SK-N-SH (cell line): Measurements from ENCODE around the gene CPOX. TPM values are rescaled to one million over a fixed set of nuclear protein-coding genes. Genes with fewer than 3 reads are reported as not detected.

Experiments
- CTCF ChIA-PET: fragments of 300-600, 350-600 bp; formaldehyde crosslinking; extraction: SDS; loops from one replicate; lab custom pipeline; 2021; lab: Yijun Ruan, JAX
- POLR2A ChIA-PET: fragments of 350-600 bp; sonication (Branson Sonifier 250); formaldehyde crosslinking; extraction: SDS; loops from one replicate; lab custom pipeline; 2020; ENCODE audit warnings: antibody characterized with exemption, inconsistent platforms; lab: Yijun Ruan, JAX
- DNase-seq: peaks from one replicate; pipeline ENCODE4 v3.0.0; 2012
- H2AFZ ChIP-seq: fragments of 200-600 bp; sonication (generic); 2 replicates; pipeline ENCODE4 v1.8.1; 2016; ENCODE audit warnings: antibody characterized with exemption, mild to moderate bottlenecking, low read depth
- H3F3A ChIP-seq: fragments of 200-600 bp; sonication (generic); replicated peaks from 2 replicates; pipeline ENCODE3; 2016; ENCODE audit warnings: antibody characterized with exemption, mild to moderate bottlenecking; ENCODE audit not compliant: insufficient read depth
- H3K27ac ChIP-seq, 2 experiments: fragments of 200-500 bp in 1 of 2; fragments of 200-600 bp in 1 of 2; sonication (Bioruptor generic) in 1 of 2; sonication (generic), shearing (Covaris generic) in 1 of 2; 2 replicates each; pipeline versions ENCODE4 v1.5.1 to v1.6.1; 2014 to 2016; ENCODE audit warnings: low read depth in 2 of 2, inconsistent platforms in 1 of 2, low read length in 1 of 2, mild to moderate bottlenecking in 1 of 2, mixed read lengths in 1 of 2
- H3K27me3 ChIP-seq: fragments of 200-600 bp; sonication (generic), shearing (Covaris generic); 2 replicates; pipeline ENCODE4 v1.6.1; 2016; ENCODE audit warnings: mixed run types; ENCODE audit not compliant: insufficient read depth
- H3K36me3 ChIP-seq, 2 experiments: fragments of 200-500 bp in 1 of 2; fragments of 200-600 bp in 1 of 2; sonication (Bioruptor generic) in 1 of 2; sonication (generic) in 1 of 2; replicated peaks in 1 of 2; 2 replicates each; pipeline versions ENCODE3 to v1.5.1; 2014 to 2016; ENCODE audit warnings: low read length in 1 of 2, mild to moderate bottlenecking in 1 of 2; ENCODE audit not compliant: insufficient read depth in 2 of 2, control insufficient read depth in 1 of 2
- H3K4me1 ChIP-seq, 2 experiments: fragments of 200-500 bp in 1 of 2; fragments of 200-600 bp in 1 of 2; sonication (Bioruptor generic) in 1 of 2; sonication (generic), shearing (Covaris generic) in 1 of 2; 2 replicates each; pipeline versions ENCODE4 v1.5.1 to v1.6.1; 2014 to 2016; ENCODE audit warnings: low read depth in 1 of 2, low read length in 1 of 2, mixed run types in 1 of 2; ENCODE audit not compliant: insufficient read depth in 2 of 2, control insufficient read depth in 1 of 2
- H3K4me2 ChIP-seq: fragments of 200-600 bp; sonication (generic), shearing (Covaris generic); 2 replicates; pipeline ENCODE4 v1.6.1; 2017; ENCODE audit warnings: mixed run types
- H3K4me3 ChIP-seq, 2 experiments: fragments of 200-500 bp in 1 of 2; fragments of 200-600 bp in 1 of 2; sonication (Bioruptor generic) in 1 of 2; sonication (generic), shearing (Covaris generic) in 1 of 2; 2 replicates each; pipeline versions ENCODE4 v1.5.1 to v1.8.1; 2014 to 2016; ENCODE audit warnings: low read depth in 2 of 2, inconsistent platforms in 1 of 2, low read length in 1 of 2, mild to moderate bottlenecking in 1 of 2, mixed read lengths in 1 of 2, moderate library complexity in 1 of 2
- H3K79me2 ChIP-seq: fragments of 200-600 bp; sonication (generic); 2 replicates; pipeline ENCODE4 v1.8.1; 2017; ENCODE audit warnings: mild to moderate bottlenecking; ENCODE audit not compliant: insufficient read depth
- H3K9ac ChIP-seq: fragments of 200-600 bp; sonication (generic); 2 replicates; pipeline ENCODE4 v1.6.1; 2017; ENCODE audit warnings: mixed run types
- H3K9me2 ChIP-seq: fragments of 200-600 bp; sonication (generic); 2 replicates; pipeline ENCODE4 v1.6.1; 2017; ENCODE audit warnings: mixed run types
- H3K9me3 ChIP-seq: fragments of 200-600 bp; sonication (generic); 2 replicates; pipeline ENCODE4 v1.6.1; 2017; ENCODE audit warnings: mixed run types, mild to moderate bottlenecking, moderate library complexity
- H4K20me1 ChIP-seq: fragments of 200-600 bp; sonication (generic); 2 replicates; pipeline ENCODE4 v1.6.1; 2017; ENCODE audit warnings: mild to moderate bottlenecking, mixed run types; ENCODE audit not compliant: insufficient read depth
- CHD2 ChIP-seq: fragments of 150-350 bp; IDR thresholded peaks from 2 replicates; pipeline ENCODE4 v1.6.1; 2018; ENCODE audit warnings: low read length; ENCODE audit not compliant: partially characterized antibody
- ELF1 ChIP-seq: IDR thresholded peaks from 2 replicates; pipeline ENCODE4 v1.4.0; 2012
- EP300 ChIP-seq, 2 experiments: IDR thresholded peaks; 2 replicates each; pipeline versions ENCODE4 v1.4.0 to v1.6.1; 2012; ENCODE audit warnings: borderline replicate concordance in 1 of 2, low read depth in 1 of 2, low read length in 1 of 2
- FOXJ3 ChIP-seq: sonication (generic); formaldehyde crosslinking; IDR thresholded peaks from 2 replicates; pipeline ENCODE4 v1.5.1; 2020; ENCODE audit warnings: mild to moderate bottlenecking, missing genetic modification reagents
- GATA2 ChIP-seq: sonication (generic); formaldehyde crosslinking; IDR thresholded peaks from 2 replicates; pipeline ENCODE4 v1.5.0; 2020; ENCODE audit warnings: mild to moderate bottlenecking, missing genetic modification reagents
- JUND ChIP-seq: IDR thresholded peaks from 2 replicates; pipeline ENCODE4 v1.4.0; 2012
- MXI1 ChIP-seq: IDR thresholded peaks from 2 replicates; pipeline ENCODE4 v1.6.1; 2012; ENCODE audit warnings: mild to moderate bottlenecking, low read depth, low read length, improper control_type of control experiment
- POLR2AphosphoS5 ChIP-seq: IDR thresholded peaks from 2 replicates; pipeline ENCODE4 v1.6.1; 2012; ENCODE audit warnings: low read depth, low read length
- TCF12 ChIP-seq: IDR thresholded peaks from 2 replicates; pipeline ENCODE4 v1.4.0; 2012
- TEAD4 ChIP-seq: IDR thresholded peaks from 2 replicates; pipeline ENCODE4 v1.4.0; 2012; ENCODE audit warnings: mild to moderate bottlenecking, borderline replicate concordance; ENCODE audit not compliant: insufficient read depth
- YY1 ChIP-seq: IDR thresholded peaks from 2 replicates; pipeline ENCODE4 v1.4.0; 2012; ENCODE audit warnings: low read depth, mild to moderate bottlenecking
- WGBS: methylation state at CpG from one replicate; pipeline ENCODE4 v1.1.6; 2017; ENCODE audit warnings: low lambda C conversion rate; 5-methylcytosine and 5-hydroxymethylcytosine counted together
- polyA plus RNA-seq, 3 experiments: library from polyadenylated mRNA; depleted of rRNA; stranded (reverse); fragments of >200 nt; gene quantifications; 2 replicates each; pipeline ENCODE4 v1.2.3, GENCODE V29; 2012
- TF ChIP-seq, protein P1 (sequence below): IDR thresholded peaks from 2 replicates; pipeline ENCODE4 v1.4.0; 2012; ENCODE audit warnings: low read depth, borderline replicate concordance
- TF ChIP-seq, protein P2 (sequence below): fragments of 150-350 bp; IDR thresholded peaks from 2 replicates; pipeline ENCODE4 v1.6.1; 2016; ENCODE audit warnings: mild to moderate bottlenecking, low read depth, low read length
- TF ChIP-seq, protein P3 (sequence below): IDR thresholded peaks from 2 replicates; pipeline ENCODE4 v1.4.0; 2012; ENCODE audit warnings: low read depth, borderline replicate concordance

CPOX gene
- polyA plus RNA-seq, 1 of the 3 experiments (the other 2 are of a cell fraction): 36.7 TPM

DNA sequence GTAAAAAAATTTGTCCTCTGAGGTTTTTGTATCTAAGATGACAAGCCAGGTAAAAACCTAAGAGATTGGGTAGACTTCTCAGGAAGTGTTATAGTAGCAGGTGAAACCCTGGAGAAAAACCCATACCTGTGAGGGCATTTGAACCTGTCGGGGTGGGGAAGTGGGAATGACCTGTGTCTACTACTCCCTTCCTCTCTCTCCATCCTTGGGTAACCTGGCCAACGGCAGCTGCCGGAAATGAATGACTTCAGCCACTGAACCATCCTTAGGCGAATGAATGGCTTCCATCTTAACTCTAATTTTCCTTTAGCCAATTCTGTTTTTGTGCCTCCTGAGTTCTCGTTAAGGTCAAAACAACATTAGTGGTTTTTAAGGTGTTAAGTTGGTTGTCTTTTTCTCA, 44.9 kb downstream of the CPOX start:
- Histone ChIP-seq H2AFZ (no peak overlapping the region), H3K9me3 (no peaks in the 10 kb centered on the region), H3F3A (no peaks in the 10 kb centered on the region), H3K4me3 (no peak overlapping the region), H3K9me2 (no peaks in the 10 kb centered on the region), H3K36me3 (no peaks in the 10 kb centered on the region), H3K4me1 (no peaks in the 10 kb centered on the region), H4K20me1 (no peaks in the 10 kb centered on the region), H3K9ac (no peak overlapping the region), H3K27ac (no peak overlapping the region), H3K4me2 (no peak overlapping the region), H3K79me2 (no peaks in the 10 kb centered on the region), H3K27me3 (peaks cover 17% of the 10 kb centered on the region)
- WGBS: 24% methylated on average over 5 of the region's 5 CpGs
- DNase-seq: no peak
- no peak for TF ChIP-seq JUND
- no peak for TF ChIP-seq TCF12
- TF ChIP-seq POLR2AphosphoS5: no peak
- TF ChIP-seq, protein P1, sequence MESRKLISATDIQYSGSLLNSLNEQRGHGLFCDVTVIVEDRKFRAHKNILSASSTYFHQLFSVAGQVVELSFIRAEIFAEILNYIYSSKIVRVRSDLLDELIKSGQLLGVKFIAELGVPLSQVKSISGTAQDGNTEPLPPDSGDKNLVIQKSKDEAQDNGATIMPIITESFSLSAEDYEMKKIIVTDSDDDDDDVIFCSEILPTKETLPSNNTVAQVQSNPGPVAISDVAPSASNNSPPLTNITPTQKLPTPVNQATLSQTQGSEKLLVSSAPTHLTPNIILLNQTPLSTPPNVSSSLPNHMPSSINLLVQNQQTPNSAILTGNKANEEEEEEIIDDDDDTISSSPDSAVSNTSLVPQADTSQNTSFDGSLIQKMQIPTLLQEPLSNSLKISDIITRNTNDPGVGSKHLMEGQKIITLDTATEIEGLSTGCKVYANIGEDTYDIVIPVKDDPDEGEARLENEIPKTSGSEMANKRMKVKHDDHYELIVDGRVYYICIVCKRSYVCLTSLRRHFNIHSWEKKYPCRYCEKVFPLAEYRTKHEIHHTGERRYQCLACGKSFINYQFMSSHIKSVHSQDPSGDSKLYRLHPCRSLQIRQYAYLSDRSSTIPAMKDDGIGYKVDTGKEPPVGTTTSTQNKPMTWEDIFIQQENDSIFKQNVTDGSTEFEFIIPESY: no peak
- TF ChIP-seq CHD2: no peak
- no peak for TF ChIP-seq GATA2 (CRISPR knock-in tag)
- ChIA-PET CTCF (no interaction called here), POLR2A (no interaction called here)

DNA sequence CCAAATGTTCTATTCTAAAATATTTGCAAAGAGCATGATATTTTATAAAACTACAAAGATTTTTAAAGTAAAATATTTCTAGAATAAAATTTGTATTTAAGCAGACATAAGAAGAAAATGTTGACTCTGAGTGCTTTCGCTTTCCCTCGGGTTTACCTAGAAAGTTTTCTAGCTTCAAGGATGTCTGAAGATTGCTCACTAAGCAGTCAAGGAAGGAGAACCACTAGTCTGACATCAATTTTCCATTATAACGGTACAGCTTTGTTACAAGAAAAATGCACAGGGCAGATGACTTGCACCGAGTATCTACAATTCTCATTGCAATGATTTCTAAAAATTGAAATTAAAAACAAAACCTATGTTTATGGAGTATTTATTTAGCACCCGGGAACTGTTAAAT, 47.5 kb downstream of the CPOX start:
- DNase-seq: no peak
- no peak for TF ChIP-seq CHD2
- Histone ChIP-seq H3K9me3 (no peaks in the 10 kb centered on the region), H4K20me1 (no peaks in the 10 kb centered on the region), H3K9ac (no peak overlapping the region), H3K4me2 (no peak overlapping the region), H3K9me2 (no peaks in the 10 kb centered on the region), H3K79me2 (no peaks in the 10 kb centered on the region), H2AFZ (no peak overlapping the region), H3K27me3 (peaks cover 21% of the 10 kb centered on the region), H3K36me3 (no peaks in the 10 kb centered on the region), H3K27ac (no peak overlapping the region), H3K4me3 (no peak overlapping the region), H3K4me1 (no peaks in the 10 kb centered on the region), H3F3A (no peaks in the 10 kb centered on the region)
- POLR2A ChIA-PET: no interaction called here
- WGBS: 30% methylated on average over 5 of the region's 5 CpGs
- CTCF ChIA-PET: interaction anchor here (1.5 kb wide), 1 partner anchor 11 kb away, joined by 3 read pairs; no protein-coding TSS in a partner anchor

DNA sequence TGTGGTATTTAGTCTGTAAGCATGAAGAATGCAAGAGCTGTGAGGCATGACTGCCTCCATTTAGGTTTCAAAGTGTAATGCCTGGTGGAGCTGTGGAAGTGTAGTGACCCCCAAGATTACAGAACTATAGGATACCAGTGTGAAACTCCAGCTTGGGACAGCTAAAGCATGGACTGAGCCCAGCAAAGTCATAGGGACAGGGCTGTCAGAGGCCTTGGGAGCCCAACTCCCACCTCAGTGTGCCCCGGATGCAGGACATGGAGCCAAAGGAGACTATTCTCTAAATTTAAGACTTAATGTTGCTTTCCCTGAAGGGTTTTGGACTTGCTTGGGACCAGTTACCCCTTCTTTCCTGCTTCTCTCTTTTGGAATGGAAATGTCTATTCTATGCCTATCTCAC, 50.8 kb downstream of the CPOX start:
- ChIA-PET POLR2A (no interaction called here), CTCF (no interaction called here)
- Histone ChIP-seq H3K9ac (no peak overlapping the region), H3K27ac (no peak overlapping the region), H3K9me3 (0 out of 2 replicates have a peak, but pooled peaks cover 4% of the 10 kb centered on the region), H3F3A (peaks cover 3% of the 10 kb centered on the region), H3K9me2 (no peaks in the 10 kb centered on the region), H3K4me1 (no peaks in the 10 kb centered on the region), H3K36me3 (no peaks in the 10 kb centered on the region), H4K20me1 (no peaks in the 10 kb centered on the region), H3K4me2 (no peak overlapping the region), H3K4me3 (no peak overlapping the region), H2AFZ (no peak overlapping the region), H3K79me2 (no peaks in the 10 kb centered on the region), H3K27me3 (peaks cover 4% of the 10 kb centered on the region; the same call in 1 of the 2 replicates)
- TF ChIP-seq CHD2 (no peak), MXI1 (no peak), YY1 (no peak), EP300 (IDR thresholded peaks at IDR 0.05; ENCODE audit: borderline replicate concordance in 1 of 2, low read depth in 1 of 2, low read length in 1 of 2) (no peak), JUND (no peak), TCF12 (no peak), ELF1 (no peak), FOXJ3 (CRISPR knock-in tag) (no peak), TEAD4 (no peak), GATA2 (CRISPR knock-in tag) (no peak)
- TF ChIP-seq, protein P2, sequence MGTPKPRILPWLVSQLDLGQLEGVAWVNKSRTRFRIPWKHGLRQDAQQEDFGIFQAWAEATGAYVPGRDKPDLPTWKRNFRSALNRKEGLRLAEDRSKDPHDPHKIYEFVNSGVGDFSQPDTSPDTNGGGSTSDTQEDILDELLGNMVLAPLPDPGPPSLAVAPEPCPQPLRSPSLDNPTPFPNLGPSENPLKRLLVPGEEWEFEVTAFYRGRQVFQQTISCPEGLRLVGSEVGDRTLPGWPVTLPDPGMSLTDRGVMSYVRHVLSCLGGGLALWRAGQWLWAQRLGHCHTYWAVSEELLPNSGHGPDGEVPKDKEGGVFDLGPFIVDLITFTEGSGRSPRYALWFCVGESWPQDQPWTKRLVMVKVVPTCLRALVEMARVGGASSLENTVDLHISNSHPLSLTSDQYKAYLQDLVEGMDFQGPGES: no peak
- TF ChIP-seq, protein P3, sequence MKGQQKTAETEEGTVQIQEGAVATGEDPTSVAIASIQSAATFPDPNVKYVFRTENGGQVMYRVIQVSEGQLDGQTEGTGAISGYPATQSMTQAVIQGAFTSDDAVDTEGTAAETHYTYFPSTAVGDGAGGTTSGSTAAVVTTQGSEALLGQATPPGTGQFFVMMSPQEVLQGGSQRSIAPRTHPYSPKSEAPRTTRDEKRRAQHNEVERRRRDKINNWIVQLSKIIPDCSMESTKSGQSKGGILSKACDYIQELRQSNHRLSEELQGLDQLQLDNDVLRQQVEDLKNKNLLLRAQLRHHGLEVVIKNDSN: no peak
- TF ChIP-seq, protein P1: no peak
- no peak for DNase-seq
- 25% methylated on average over 1 of the region's 1 CpG for WGBS
